ENCODE data around the gene C16orf74.

- TF ChIP-seq CTCF (IDR thresholded peaks at IDR 0.05 in 4 of 5, conservative IDR thresholded peaks at IDR 0.05 in 1 of 5) (no peak), POLR2A (IDR thresholded peaks at IDR 0.05) (no peak)
These were observed 35.5 kb downstream of the C16orf74 start for GRCh38 chr16:85715169-85716021.

All from gastrocnemius medialis (tissue), 4 donors.